ENCODE data around the gene CNTN1. TPM values are rescaled to one million over a fixed set of nuclear protein-coding genes. Genes with fewer than 3 reads are reported as not detected.

Gene CNTN1
- total RNA-seq, 1 experiment from 2014 or later = not detected

DNA sequence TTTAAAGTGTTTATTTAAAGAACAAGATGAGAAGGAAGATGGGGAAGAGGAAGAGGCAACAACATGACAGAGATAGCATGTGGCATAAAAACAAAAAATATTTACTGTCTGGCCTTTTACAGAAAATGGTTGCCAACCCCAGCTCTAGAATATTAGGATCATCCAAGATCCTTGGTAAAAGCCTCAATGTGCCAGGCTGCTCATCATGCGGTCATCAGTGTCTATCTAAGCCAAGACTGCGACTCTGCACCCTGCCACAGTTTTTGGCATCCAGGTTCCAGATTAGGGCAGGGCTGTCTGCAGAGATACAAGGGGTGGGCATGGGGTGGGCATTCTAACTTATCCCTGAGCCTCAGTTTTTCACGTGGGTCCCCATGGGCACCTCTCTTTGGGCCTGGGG lies 46.9 kb upstream of the CNTN1 start:
- no peaks in the 10 kb centered on the region for H3K36me3 Mint-ChIP-seq (ENCODE audit: insufficient read depth, unreplicated experiment)
- ChIA-PET POLR2A (no interaction called here), CTCF (interaction anchor here (1.4 kb wide), 1 partner anchor 24 kb away, joined by 4 read pairs; no protein-coding TSS in a partner anchor)
- H3K27me3 Mint-ChIP-seq (ENCODE audit: insufficient read depth, unreplicated experiment) = peaks cover 18% of the 10 kb centered on the region
- peaks cover 5% of the 10 kb centered on the region for H3K9me3 Mint-ChIP-seq (ENCODE audit: unreplicated experiment)
- no peak overlapping the region for H3K4me3 Mint-ChIP-seq (ENCODE audit: unreplicated experiment)
- H3K27ac Mint-ChIP-seq (ENCODE audit: low read depth, unreplicated experiment) = no peak overlapping the region
- BruUV-seq (replicated peaks) = no TSS peak
- H3K4me1 Mint-ChIP-seq (ENCODE audit: insufficient read depth, unreplicated experiment) = no peaks in the 10 kb centered on the region
- intact Hi-C loops (cut with micrococcal nuclease) = no loop called here
- DNase-seq (ENCODE audit: unreplicated experiment) = no peak
- TF ChIP-seq, protein P1, sequence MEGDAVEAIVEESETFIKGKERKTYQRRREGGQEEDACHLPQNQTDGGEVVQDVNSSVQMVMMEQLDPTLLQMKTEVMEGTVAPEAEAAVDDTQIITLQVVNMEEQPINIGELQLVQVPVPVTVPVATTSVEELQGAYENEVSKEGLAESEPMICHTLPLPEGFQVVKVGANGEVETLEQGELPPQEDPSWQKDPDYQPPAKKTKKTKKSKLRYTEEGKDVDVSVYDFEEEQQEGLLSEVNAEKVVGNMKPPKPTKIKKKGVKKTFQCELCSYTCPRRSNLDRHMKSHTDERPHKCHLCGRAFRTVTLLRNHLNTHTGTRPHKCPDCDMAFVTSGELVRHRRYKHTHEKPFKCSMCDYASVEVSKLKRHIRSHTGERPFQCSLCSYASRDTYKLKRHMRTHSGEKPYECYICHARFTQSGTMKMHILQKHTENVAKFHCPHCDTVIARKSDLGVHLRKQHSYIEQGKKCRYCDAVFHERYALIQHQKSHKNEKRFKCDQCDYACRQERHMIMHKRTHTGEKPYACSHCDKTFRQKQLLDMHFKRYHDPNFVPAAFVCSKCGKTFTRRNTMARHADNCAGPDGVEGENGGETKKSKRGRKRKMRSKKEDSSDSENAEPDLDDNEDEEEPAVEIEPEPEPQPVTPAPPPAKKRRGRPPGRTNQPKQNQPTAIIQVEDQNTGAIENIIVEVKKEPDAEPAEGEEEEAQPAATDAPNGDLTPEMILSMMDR (IDR thresholded peaks at IDR 0.05; ENCODE audit: unreplicated experiment) = no peak

DNA sequence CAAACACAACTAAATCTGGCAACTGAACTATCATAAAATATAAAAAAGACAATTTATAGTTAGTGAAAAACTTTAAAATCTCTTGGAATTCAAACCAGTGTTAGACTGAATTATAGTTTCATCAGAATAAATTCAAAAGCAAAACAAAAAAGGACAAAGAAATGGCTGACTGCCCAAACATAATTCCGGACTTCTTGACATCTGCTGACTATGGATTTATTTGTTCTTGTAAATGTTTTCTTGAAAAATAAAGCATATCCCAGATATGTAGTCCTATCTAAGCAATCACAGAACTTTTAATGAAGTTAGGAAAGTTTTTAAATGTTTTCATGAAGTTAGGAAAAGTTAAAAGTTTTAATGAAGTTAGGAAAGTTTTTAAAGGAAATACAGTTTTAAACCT lies 45.8 kb upstream of the CNTN1 start:
- no peaks in the 10 kb centered on the region for H3K9me3 Mint-ChIP-seq (ENCODE audit: unreplicated experiment)
- CTCF ChIA-PET = interaction anchor here (1.4 kb wide), 1 partner anchor 26 kb away, joined by 4 read pairs; no protein-coding TSS in a partner anchor
- BruUV-seq (replicated peaks) = no TSS peak
- H3K27ac Mint-ChIP-seq (ENCODE audit: low read depth, unreplicated experiment) = no peak overlapping the region
- DNase-seq (ENCODE audit: unreplicated experiment) = no peak
- intact Hi-C loops (cut with micrococcal nuclease) = no loop called here
- H3K4me1 Mint-ChIP-seq (ENCODE audit: insufficient read depth, unreplicated experiment) = no peaks in the 10 kb centered on the region
- POLR2A ChIA-PET = no interaction called here
- no peak overlapping the region for H3K4me3 Mint-ChIP-seq (ENCODE audit: unreplicated experiment)
- peaks cover 18% of the 10 kb centered on the region for H3K27me3 Mint-ChIP-seq (ENCODE audit: insufficient read depth, unreplicated experiment)
- TF ChIP-seq, protein P1 (IDR thresholded peaks at IDR 0.05; ENCODE audit: unreplicated experiment) = no peak
- no peaks in the 10 kb centered on the region for H3K36me3 Mint-ChIP-seq (ENCODE audit: insufficient read depth, unreplicated experiment)

DNA sequence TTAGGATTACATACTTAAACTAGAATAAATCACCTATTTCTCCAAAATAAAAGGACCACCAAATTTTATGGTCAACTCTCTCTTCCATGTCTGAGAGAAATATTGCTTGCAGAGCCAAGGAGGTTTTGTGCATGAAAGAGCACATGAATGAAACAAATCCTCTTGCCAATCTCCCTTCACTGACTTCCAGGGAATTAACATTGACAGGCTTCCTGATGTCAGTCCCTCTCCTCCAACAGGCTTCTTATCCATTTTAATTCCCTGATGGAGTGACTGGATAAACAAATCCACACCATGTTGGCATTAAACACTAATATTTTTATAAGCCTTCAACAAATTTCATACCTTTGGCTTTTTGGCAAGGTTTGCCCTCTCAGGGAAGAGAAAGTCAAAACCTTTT lies 45.3 kb upstream of the CNTN1 start:
- Mint-ChIP-seq H3K36me3 (ENCODE audit: insufficient read depth, unreplicated experiment) (no peaks in the 10 kb centered on the region), H3K4me3 (ENCODE audit: unreplicated experiment) (no peak overlapping the region), H3K9me3 (ENCODE audit: unreplicated experiment) (no peaks in the 10 kb centered on the region), H3K4me1 (ENCODE audit: insufficient read depth, unreplicated experiment) (no peaks in the 10 kb centered on the region), H3K27ac (ENCODE audit: low read depth, unreplicated experiment) (no peak overlapping the region), H3K27me3 (ENCODE audit: insufficient read depth, unreplicated experiment) (peaks cover 18% of the 10 kb centered on the region)
- ChIA-PET CTCF (no interaction called here), POLR2A (no interaction called here)
- intact Hi-C loops (cut with micrococcal nuclease) = no loop called here
- BruUV-seq (replicated peaks) = no TSS peak
- TF ChIP-seq, protein P1 (IDR thresholded peaks at IDR 0.05; ENCODE audit: unreplicated experiment) = no peak
- DNase-seq (ENCODE audit: unreplicated experiment) = no peak

DNA sequence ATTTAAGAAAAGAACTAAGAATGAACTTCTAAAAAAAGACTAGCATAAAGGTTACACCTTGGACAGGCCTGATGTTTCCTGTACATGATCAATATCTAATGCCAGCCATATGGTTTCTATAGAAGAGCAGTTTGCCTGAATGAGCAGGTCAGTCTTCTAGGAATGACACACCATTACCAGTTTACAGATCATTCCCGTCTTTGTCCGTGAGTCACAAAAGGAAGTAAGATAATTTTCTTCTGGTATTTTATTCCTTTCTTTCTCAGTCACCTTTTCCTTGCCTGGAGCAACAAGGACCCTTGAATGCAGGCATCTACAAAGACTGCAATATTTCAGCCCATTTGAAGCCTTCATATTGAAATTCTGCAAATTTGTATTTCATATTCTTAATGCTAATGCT lies 44.6 kb upstream of the CNTN1 start:
- Mint-ChIP-seq H3K27me3 (ENCODE audit: insufficient read depth, unreplicated experiment) (peaks cover 18% of the 10 kb centered on the region), H3K9me3 (ENCODE audit: unreplicated experiment) (no peaks in the 10 kb centered on the region), H3K36me3 (ENCODE audit: insufficient read depth, unreplicated experiment) (no peaks in the 10 kb centered on the region), H3K4me3 (ENCODE audit: unreplicated experiment) (no peak overlapping the region), H3K27ac (ENCODE audit: low read depth, unreplicated experiment) (no peak overlapping the region), H3K4me1 (ENCODE audit: insufficient read depth, unreplicated experiment) (no peaks in the 10 kb centered on the region)
- DNase-seq (ENCODE audit: unreplicated experiment) = peak; percentile 6
- intact Hi-C loops (cut with micrococcal nuclease) = no loop called here
- TF ChIP-seq, protein P1 (IDR thresholded peaks at IDR 0.05; ENCODE audit: unreplicated experiment) = no peak
- ChIA-PET CTCF (interaction anchor here (0.6 kb wide), 1 partner anchor 23 kb away, joined by 4 read pairs; no protein-coding TSS in a partner anchor), POLR2A (no interaction called here)
- no TSS peak for BruUV-seq (replicated peaks)
